Right cardiac atrium (tissue), 5 donors: ENCODE measurements around the gene MMP10. TPM values are rescaled to one million over a fixed set of nuclear protein-coding genes. Genes with fewer than 3 reads are reported as not detected.
"Not testable (repeated sequence)": the region's sequence is repeated elsewhere in the genome, so short reads cannot be mapped to it uniquely, and the experiment has no call there.

Experiments used
- ATAC-seq, 2 donors: fragments of 200-7000 bp; cut with Tn5 transposase; one replicate each; pipeline versions ENCODE4 v1.8.0 to v1.9.1; 2020; ENCODE audit warnings: moderate library complexity in 2 of 2, mild to moderate bottlenecking in 1 of 2
- DNase-seq, 3 donors: peaks; one replicate each; pipeline ENCODE4 v3.0.0-alpha.2; 2020
- H3K27ac ChIP-seq: one replicate; pipeline ENCODE4 v1.5.1; 2013; ENCODE audit warnings: mild to moderate bottlenecking, low read length, control low read depth, moderate library complexity
- H3K27me3 ChIP-seq: one replicate; pipeline ENCODE4 v1.6.1; 2013; ENCODE audit not compliant: control insufficient read depth, insufficient read depth
- H3K4me1 ChIP-seq: one replicate; pipeline ENCODE4 v1.6.1; 2013; ENCODE audit warnings: low read length; ENCODE audit not compliant: control insufficient read depth, insufficient read depth
- H3K4me3 ChIP-seq: one replicate; pipeline ENCODE4 v1.5.1; 2013; ENCODE audit warnings: low read length, control low read depth
- H3K9me3 ChIP-seq: one replicate; pipeline ENCODE4 v1.6.1; 2013; ENCODE audit warnings: low read length; ENCODE audit not compliant: control insufficient read depth
- WGBS: extraction: QIAGEN DNeasy Blood & Tissue Kit; methylation state at CpG from one replicate; pipeline ENCODE4 v1.1.7; 2013; 5-methylcytosine and 5-hydroxymethylcytosine counted together
- intact Hi-C, 4 donors: fragments of 100-400 bp; cut with DNase I; formaldehyde crosslinking; loops; one replicate each; pipeline versions ENCODE4 v1.11.0 to v1.14.0; 2022 to 2023
- polyA plus RNA-seq: library from polyadenylated mRNA; stranded (reverse); fragments of 200-250 nt; gene quantifications from one replicate; pipeline ENCODE4 v1.2.3, GENCODE V29; 2013
- total RNA-seq, 4 donors: library from RNA; stranded (reverse); fragmentation: NEBNext Ultra II Directional; extraction: Animal tissue kit (Norgen Biotek cat#: 25700); gene quantifications; one replicate each; pipeline ENCODE4 v1.2.1, GENCODE V29; 2021
- donor health status: healthy with polysubstance abuse.
- donor health status: DM: no; HTN: yes; CAD: no.
- donor health status: DM: no; HTN: no; CAD: no.
- donor health status: DM: no; HTN: yes; CAD: no; lungs with severe emphysema.
- donor health status: DM: yes; HTN: yes; CAD: no.

MMP10 gene
- total and polyA plus RNA-seq, 5 donors: not detected

DNA sequence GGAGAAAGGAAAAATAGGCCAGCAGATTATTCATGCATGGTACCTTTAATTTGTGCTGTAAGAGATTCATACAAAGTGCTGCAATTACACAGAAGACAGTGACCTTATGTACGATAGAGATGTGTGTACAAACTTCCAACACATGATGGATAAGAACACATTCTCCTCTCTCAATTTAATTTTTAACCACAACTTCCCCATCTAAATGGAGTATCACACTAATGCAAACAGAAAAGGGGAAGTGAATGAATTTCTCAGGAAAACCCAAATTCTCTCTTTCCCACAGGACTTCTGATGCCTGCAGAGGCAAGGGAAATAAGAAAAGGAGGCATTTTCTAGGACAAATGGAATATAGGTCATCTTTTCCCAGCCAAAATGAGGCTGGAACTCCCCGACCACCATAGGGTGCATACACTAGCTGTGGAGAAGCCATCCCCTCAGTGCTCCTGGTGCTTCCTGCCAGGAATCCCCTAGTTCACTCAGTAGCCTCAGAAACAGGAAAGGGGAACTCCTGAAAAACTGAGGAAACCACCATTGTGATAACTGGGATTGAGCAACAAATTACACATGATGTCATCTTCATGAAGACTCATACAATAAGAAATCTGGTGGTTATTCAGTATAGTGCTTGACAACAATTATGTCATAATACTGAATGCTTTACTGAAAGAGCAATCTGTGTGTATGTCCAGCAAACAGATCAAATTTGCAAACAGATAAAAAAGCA is 22.4 kb downstream of the MMP10 start:
- no peak for ATAC-seq
- no peak for DNase-seq
- intact Hi-C loops: no loop called here
- H3K27me3 ChIP-seq: no peaks in the 10 kb centered on the region
- WGBS: 53% methylated on average over 2 of the region's 2 CpGs
- H3K9me3 ChIP-seq: no peaks in the 10 kb centered on the region
- H3K4me1 ChIP-seq: no peaks in the 10 kb centered on the region
- no peak overlapping the region for H3K27ac ChIP-seq
- no peak overlapping the region for H3K4me3 ChIP-seq

GRCh38 chr11:102753267-102753666 is 27.2 kb downstream of the MMP10 start:
- ATAC-seq (no peak), DNase-seq (no peak)
- 95% methylated on average over 1 of the region's 1 CpG for WGBS
- intact Hi-C loops: no loop called here
- H3K27me3 ChIP-seq: no peaks in the 10 kb centered on the region
- H3K4me3 ChIP-seq: no peak overlapping the region
- no peaks in the 10 kb centered on the region for H3K4me1 ChIP-seq
- H3K27ac ChIP-seq: no peak overlapping the region
- no peaks in the 10 kb centered on the region for H3K9me3 ChIP-seq

- no peak overlapping the region for H3K27ac ChIP-seq
- no peaks in the 10 kb centered on the region for H3K4me1 ChIP-seq
- no peak for ATAC-seq
- H3K27me3 ChIP-seq: no peaks in the 10 kb centered on the region
- DNase-seq: no peak
- intact Hi-C loops: no loop called here
- no peak overlapping the region for H3K4me3 ChIP-seq
- no peaks in the 10 kb centered on the region for H3K9me3 ChIP-seq
These were observed 28.8 kb downstream of the MMP10 start for GRCh38 chr11:102751673-102752072.

DNA sequence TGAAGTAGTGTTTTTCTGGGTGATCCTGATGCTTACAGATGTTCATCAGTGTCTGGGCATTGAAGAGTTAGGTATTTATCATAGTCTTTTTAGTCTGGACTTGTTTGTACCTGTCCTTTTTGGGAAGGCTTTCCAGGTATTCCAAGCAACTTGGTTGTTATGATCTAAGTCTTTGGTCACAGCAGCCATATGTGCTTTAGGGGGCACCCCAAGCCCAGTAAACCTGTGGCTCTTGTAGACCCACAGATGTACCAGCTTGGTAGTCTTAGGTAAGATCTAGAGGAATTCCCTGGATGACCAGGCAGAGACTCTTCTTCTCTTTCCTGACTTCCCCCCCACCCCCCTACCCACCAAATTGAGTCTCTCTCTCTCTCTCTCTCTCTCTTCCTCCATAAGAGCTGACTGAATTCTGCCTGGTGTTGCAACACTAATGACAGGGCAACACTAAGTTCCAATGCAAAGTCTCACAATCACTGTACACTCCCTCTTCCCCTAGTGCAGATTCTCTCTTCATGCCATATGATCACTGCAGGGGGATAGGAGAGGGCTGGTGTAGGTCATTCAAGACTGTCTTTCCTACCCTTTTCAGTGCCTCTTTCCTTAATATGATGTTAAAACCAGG is 31.2 kb downstream of the MMP10 start:
- Histone ChIP-seq H3K27ac (no peak overlapping the region), H3K4me1 (no peaks in the 10 kb centered on the region), H3K9me3 (no peaks in the 10 kb centered on the region), H3K4me3 (no peak overlapping the region), H3K27me3 (no peaks in the 10 kb centered on the region)
- ATAC-seq: no peak
- intact Hi-C loops: no loop called here
- DNase-seq: no peak

GRCh38 chr11:102746746-102747578 is 33.5 kb downstream of the MMP10 start:
- DNase-seq, intact Hi-C loops, H3K4me1 ChIP-seq, H3K27me3 ChIP-seq, H3K27ac ChIP-seq, H3K9me3 ChIP-seq, ATAC-seq, H3K4me3 ChIP-seq: not testable (repeated sequence)
- 81% methylated on average over 32 of the region's 32 CpGs for WGBS

DNA sequence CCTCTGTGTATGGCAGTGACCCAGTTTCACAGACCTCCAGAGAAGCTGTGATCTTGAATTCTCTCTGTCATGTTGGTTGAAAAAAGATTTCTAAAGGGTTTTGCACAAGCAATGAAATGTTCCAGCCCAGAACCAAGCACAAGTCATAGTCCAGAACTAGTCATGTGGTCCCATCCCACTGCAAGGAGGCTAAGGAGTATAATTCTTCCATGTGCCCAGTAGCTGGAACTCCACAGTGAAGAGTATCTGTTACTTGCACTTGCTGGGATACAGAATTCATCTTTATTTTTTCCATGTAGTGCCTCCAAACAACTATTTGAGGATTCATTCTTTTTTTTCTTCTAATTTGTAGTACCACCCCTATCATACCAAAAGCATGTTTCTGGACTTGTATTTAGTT is 45.8 kb downstream of the MMP10 start:
- intact Hi-C loops: no loop called here
- no peaks in the 10 kb centered on the region for H3K4me1 ChIP-seq
- no peak overlapping the region for H3K4me3 ChIP-seq
- H3K27me3 ChIP-seq: no peaks in the 10 kb centered on the region
- DNase-seq (no peak), ATAC-seq (no peak)
- H3K9me3 ChIP-seq: no peaks in the 10 kb centered on the region
- no peak overlapping the region for H3K27ac ChIP-seq

- no peaks in the 10 kb centered on the region for H3K27me3 ChIP-seq
- ATAC-seq (peak in 1 of 2 donors; percentile 35), DNase-seq (peak; percentile 25 to 64 (median 58))
- H3K9me3 ChIP-seq: no peaks in the 10 kb centered on the region
- intact Hi-C loops: no loop called here
- H3K4me3 ChIP-seq: no peak overlapping the region
- 41% methylated on average over 8 of the region's 8 CpGs for WGBS
- no peak overlapping the region for H3K27ac ChIP-seq
- no peaks in the 10 kb centered on the region for H3K4me1 ChIP-seq
These were observed 47.1 kb downstream of the MMP10 start for GRCh38 chr11:102733232-102733875.

DNA sequence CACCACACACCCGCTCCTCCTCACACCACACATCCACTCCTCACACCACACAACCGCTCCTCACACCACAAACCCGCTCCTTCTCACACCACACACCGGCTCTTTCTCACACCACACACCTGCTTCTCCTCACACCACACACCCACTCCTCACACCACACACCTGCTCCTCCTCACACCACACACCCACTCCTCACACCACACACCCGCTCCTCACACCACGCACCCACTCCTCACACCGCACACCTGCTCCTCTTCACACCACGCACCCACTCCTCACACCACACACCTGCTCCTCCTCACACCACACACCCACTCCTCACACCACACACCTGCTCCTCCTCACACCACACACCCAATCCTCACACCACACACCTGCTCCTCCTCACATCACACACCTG is 49.5 kb downstream of the MMP10 start:
- ATAC-seq, DNase-seq, H3K27ac ChIP-seq, H3K4me1 ChIP-seq, intact Hi-C loops, H3K27me3 ChIP-seq, H3K9me3 ChIP-seq, H3K4me3 ChIP-seq: not testable (repeated sequence)
- 56% methylated on average over 8 of the region's 8 CpGs for WGBS

GRCh38 chr11:102729849-102730815 is 50.3 kb downstream of the MMP10 start:
- no peak for DNase-seq
- intact Hi-C loops: no loop called here
- no peak for ATAC-seq
- Histone ChIP-seq H3K4me3 (no peak overlapping the region), H3K27ac (no peak overlapping the region), H3K27me3 (no peaks in the 10 kb centered on the region), H3K9me3 (no peaks in the 10 kb centered on the region), H3K4me1 (no peaks in the 10 kb centered on the region)
- 64% methylated on average over 9 of the region's 9 CpGs for WGBS

DNA sequence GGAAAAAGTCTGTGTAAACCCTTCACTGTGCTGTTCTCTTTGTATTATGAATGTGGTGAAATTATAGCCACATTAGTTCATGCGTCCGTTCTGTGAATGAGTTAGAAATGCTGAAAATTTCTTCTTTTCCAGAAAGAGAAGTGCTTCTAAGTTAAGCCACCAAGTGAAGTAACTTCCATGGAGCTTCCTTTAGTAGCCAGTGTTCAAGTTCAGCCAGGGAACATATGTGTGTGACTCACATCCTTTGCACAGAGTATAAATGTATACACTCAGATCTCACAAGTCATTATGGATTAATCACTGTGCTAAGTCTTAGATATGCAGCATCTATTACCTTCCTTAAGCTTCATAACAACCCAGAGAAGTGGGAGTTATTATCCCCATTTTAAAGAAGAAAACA is 52.5 kb downstream of the MMP10 start:
- Histone ChIP-seq H3K4me1 (no peaks in the 10 kb centered on the region), H3K9me3 (no peaks in the 10 kb centered on the region), H3K27me3 (no peaks in the 10 kb centered on the region), H3K4me3 (no peak overlapping the region), H3K27ac (no peak overlapping the region)
- DNase-seq: no peak
- WGBS: 65% methylated on average over 2 of the region's 2 CpGs
- ATAC-seq: peak in 1 of 2 donors; percentile 41
- intact Hi-C loops: no loop called here
